Gastrocnemius medialis (tissue), 4 donors: ENCODE results near the gene COLEC12.

Source experiments
- POLR2A ChIP-seq, 2 donors: fragments of 450-650 bp; IDR thresholded peaks; one replicate each; pipeline ENCODE4 v1.6.1; 2017; ENCODE audit warnings: antibody characterized with exemption in 2 of 2, mild to moderate bottlenecking in 2 of 2, moderate library complexity in 2 of 2
- TF ChIP-seq, protein P1 (sequence below), 5 experiments: fragments of 450-650 bp in 3 of 5; fragments of 200-600 bp in 2 of 5; sonication (generic) in 2 of 5; IDR thresholded peaks in 4 of 5; conservative IDR thresholded peaks in 1 of 5; 1 replicate in 4 of 5; 2 replicates in 1 of 5; pipeline ENCODE4 v1.5.1; 2016 to 2019; ENCODE audit warnings: antibody characterized with exemption in 5 of 5, mild to moderate bottlenecking in 3 of 5, moderate library complexity in 3 of 5

DNA sequence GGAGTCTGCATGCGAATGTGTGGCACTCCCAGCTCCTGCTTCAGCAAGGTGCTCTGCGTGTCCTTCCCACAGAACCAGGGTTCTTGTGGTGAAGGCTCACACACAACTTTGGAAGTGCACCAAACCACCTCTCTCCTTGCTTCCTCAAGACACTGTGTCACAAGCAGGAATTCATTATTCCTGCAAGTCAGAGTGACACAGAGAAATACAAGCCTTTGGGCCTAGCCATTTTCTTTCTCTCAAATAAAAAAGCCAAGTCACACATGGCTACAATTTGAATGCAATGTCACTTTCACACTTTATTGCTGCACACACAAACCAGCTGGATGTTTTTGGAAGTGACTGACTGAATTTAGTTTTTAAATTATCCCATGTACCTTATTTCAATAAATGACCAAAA, 202.6 kb downstream of the COLEC12 start:
- TF ChIP-seq, protein P1, sequence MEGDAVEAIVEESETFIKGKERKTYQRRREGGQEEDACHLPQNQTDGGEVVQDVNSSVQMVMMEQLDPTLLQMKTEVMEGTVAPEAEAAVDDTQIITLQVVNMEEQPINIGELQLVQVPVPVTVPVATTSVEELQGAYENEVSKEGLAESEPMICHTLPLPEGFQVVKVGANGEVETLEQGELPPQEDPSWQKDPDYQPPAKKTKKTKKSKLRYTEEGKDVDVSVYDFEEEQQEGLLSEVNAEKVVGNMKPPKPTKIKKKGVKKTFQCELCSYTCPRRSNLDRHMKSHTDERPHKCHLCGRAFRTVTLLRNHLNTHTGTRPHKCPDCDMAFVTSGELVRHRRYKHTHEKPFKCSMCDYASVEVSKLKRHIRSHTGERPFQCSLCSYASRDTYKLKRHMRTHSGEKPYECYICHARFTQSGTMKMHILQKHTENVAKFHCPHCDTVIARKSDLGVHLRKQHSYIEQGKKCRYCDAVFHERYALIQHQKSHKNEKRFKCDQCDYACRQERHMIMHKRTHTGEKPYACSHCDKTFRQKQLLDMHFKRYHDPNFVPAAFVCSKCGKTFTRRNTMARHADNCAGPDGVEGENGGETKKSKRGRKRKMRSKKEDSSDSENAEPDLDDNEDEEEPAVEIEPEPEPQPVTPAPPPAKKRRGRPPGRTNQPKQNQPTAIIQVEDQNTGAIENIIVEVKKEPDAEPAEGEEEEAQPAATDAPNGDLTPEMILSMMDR (IDR thresholded peaks at IDR 0.05 in 4 of 5, conservative IDR thresholded peaks at IDR 0.05 in 1 of 5): no peak
- no peak for TF ChIP-seq POLR2A (IDR thresholded peaks at IDR 0.05)
